ENCODE data around the gene DAPK1. TPM values are rescaled to one million over a fixed set of nuclear protein-coding genes. Genes with fewer than 3 reads are reported as not detected.

Gene DAPK1
- total RNA-seq, 1 donor from 2014 or later, result 38.3 TPM

- no peak for DNase-seq (ENCODE audit: low spot score)
These were observed 19.2 kb downstream of the DAPK1 start for GRCh38 chr9:87516926-87517290.

- no peak for DNase-seq (ENCODE audit: low spot score)
These were observed 20.1 kb downstream of the DAPK1 start for GRCh38 chr9:87517732-87518131.

GRCh38 chr9:87518702-87519335, 21.2 kb downstream of the DAPK1 start:
- DNase-seq (ENCODE audit: low spot score), result no peak

- DNase-seq (ENCODE audit: low spot score), result no peak
These were observed 21.8 kb downstream of the DAPK1 start for GRCh38 chr9:87519461-87519860.

- no peak for DNase-seq (ENCODE audit: low spot score)
These were observed 22.6 kb downstream of the DAPK1 start for GRCh38 chr9:87520172-87520683.

GRCh38 chr9:87521834-87522233, 24.2 kb downstream of the DAPK1 start:
- no peak for DNase-seq (ENCODE audit: low spot score)

- no peak for DNase-seq (ENCODE audit: low spot score)
These were observed 26.4 kb downstream of the DAPK1 start for GRCh38 chr9:87524061-87524460.

- no peak for DNase-seq (ENCODE audit: low spot score)
These were observed 28.1 kb downstream of the DAPK1 start for GRCh38 chr9:87525546-87526303.

- no peak for DNase-seq (ENCODE audit: low spot score)
These were observed 29.7 kb downstream of the DAPK1 start for GRCh38 chr9:87527211-87527916.

- no peak for DNase-seq (ENCODE audit: low spot score)
These were observed 31.3 kb downstream of the DAPK1 start for GRCh38 chr9:87528969-87529368.

- no peak for DNase-seq (ENCODE audit: low spot score)
These were observed 32.0 kb downstream of the DAPK1 start for GRCh38 chr9:87529671-87530070.

GRCh38 chr9:87530716-87531115, 33.0 kb downstream of the DAPK1 start:
- no peak for DNase-seq (ENCODE audit: low spot score)

GRCh38 chr9:87531370-87532295, 34.0 kb downstream of the DAPK1 start:
- no peak for DNase-seq (ENCODE audit: low spot score)

GRCh38 chr9:87533271-87533670, 35.6 kb downstream of the DAPK1 start:
- no peak for DNase-seq (ENCODE audit: low spot score)

GRCh38 chr9:87534036-87534435, 36.4 kb downstream of the DAPK1 start:
- DNase-seq (ENCODE audit: low spot score), result no peak

- no peak for DNase-seq (ENCODE audit: low spot score)
These were observed 37.3 kb downstream of the DAPK1 start for GRCh38 chr9:87534957-87535356.

GRCh38 chr9:87535817-87536539, 38.3 kb downstream of the DAPK1 start:
- DNase-seq (ENCODE audit: low spot score), result no peak

- DNase-seq (ENCODE audit: low spot score), result no peak
These were observed 40.0 kb downstream of the DAPK1 start for GRCh38 chr9:87537625-87538024.

- no peak for DNase-seq (ENCODE audit: low spot score)
These were observed 42.9 kb downstream of the DAPK1 start for GRCh38 chr9:87540444-87541105.

- DNase-seq (ENCODE audit: low spot score), result no peak
These were observed 44.0 kb downstream of the DAPK1 start for GRCh38 chr9:87541663-87542062.
